K562 (cell line): ENCODE data around the gene TMEM139.
A peak's percentile ranks its signal among the peaks of the same experiment; 100 is the strongest.

ENCODE experiments used
- ARID2 ChIP-seq: fragments of 450-650 bp; IDR thresholded peaks from 2 replicates; pipeline ENCODE4 v1.6.1; 2017; ENCODE audit warnings: antibody characterized with exemption, mild to moderate bottlenecking
- CTCF ChIP-seq, 3 experiments: IDR thresholded peaks in 2 of 3; conservative IDR thresholded peaks in 1 of 3; 2 replicates each; pipeline ENCODE4 v1.5.1; 2011 to 2012; ENCODE audit warnings: low read length in 3 of 3, mild to moderate bottlenecking in 3 of 3, control low read depth in 2 of 3, improper control_type of control experiment in 1 of 3, inconsistent platforms in 1 of 3, low read depth in 1 of 3, mixed read lengths in 1 of 3, moderate library complexity in 1 of 3; ENCODE audit not compliant: insufficient read depth in 2 of 3
- FOXK2 ChIP-seq, 2 experiments: fragments of 450-650 bp; IDR thresholded peaks in 1 of 2; conservative IDR thresholded peaks in 1 of 2; 2 replicates each; pipeline ENCODE4 v1.6.1; 2016; ENCODE audit warnings: low read depth in 2 of 2, mild to moderate bottlenecking in 1 of 2
- GATA2 ChIP-seq: sonication (generic); formaldehyde crosslinking; IDR thresholded peaks from 2 replicates; pipeline ENCODE4 v1.4.0; 2020; ENCODE audit warnings: mild to moderate bottlenecking, missing genetic modification reagents
- IRF9 ChIP-seq: fragments of 450-650 bp; IDR thresholded peaks from 2 replicates; pipeline ENCODE4 v1.6.1; 2016; ENCODE audit warnings: missing biosample characterization, missing genetic modification characterization
- POLR2AphosphoS5 ChIP-seq: IDR thresholded peaks from 2 replicates; pipeline ENCODE4 v1.6.1; 2011; ENCODE audit warnings: mild to moderate bottlenecking, low read depth, low read length, moderate library complexity; ENCODE audit not compliant: control insufficient read depth, insufficient read depth
- TARDBP ChIP-seq: fragments of 450-650 bp; IDR thresholded peaks from 2 replicates; pipeline ENCODE4 v1.6.1; 2016
- ZNF589 ChIP-seq: fragments of 200-800 bp; sonication (Bioruptor generic); IDR thresholded peaks from 2 replicates; pipeline ENCODE4 v1.6.1; 2016; ENCODE audit warnings: low read depth, missing genetic modification characterization, missing compliant biosample characterization
- ZNF780A ChIP-seq: fragments of 250-450 bp; sonication (Bioruptor Pico); IDR thresholded peaks from 2 replicates; pipeline ENCODE4 v1.5.0; 2021; ENCODE audit warnings: mild to moderate bottlenecking

DNA sequence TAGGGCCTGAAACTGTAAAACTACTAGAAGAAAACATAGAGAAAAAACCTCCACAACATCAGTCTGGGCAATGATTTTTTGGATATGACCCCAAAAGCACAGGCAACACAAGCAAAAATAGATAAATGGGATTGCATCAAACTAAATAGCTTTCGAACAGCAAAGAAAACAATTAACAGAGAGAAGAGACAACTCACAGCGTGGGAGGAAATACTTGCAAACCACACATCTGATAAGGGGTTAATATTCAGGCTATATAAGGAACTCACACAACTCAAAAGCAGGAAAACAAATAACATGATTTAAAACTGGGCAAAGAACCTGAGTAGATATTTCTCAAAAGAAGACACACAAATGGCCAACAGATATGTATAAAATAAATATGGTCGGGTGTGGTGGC, 29.2 kb upstream of the TMEM139 start:
- TF ChIP-seq CTCF (IDR thresholded peaks at IDR 0.05 in 2 of 3, conservative IDR thresholded peaks at IDR 0.05 in 1 of 3; ENCODE audit: insufficient read depth in 2 of 3, low read depth in 1 of 3, low read length in 3 of 3): no peak
- TF ChIP-seq TARDBP: no peak
- TF ChIP-seq ARID2: no peak
- peak; percentile 9; the same call in 1 of the 2 replicates for TF ChIP-seq GATA2
- no peak for TF ChIP-seq IRF9 (tag)
- no peak for TF ChIP-seq ZNF589 (CRISPR knock-in tag)
- TF ChIP-seq POLR2AphosphoS5: no peak
- TF ChIP-seq ZNF780A (CRISPR knock-in tag): no peak
- TF ChIP-seq FOXK2 (conservative IDR thresholded peaks at IDR 0.05 in 1 of 2, IDR thresholded peaks at IDR 0.05 in 1 of 2; ENCODE audit: low read depth in 2 of 2): no peak
